HG03460 (cell line): ENCODE measurements around the gene UBE2I.
"Not testable (repeated sequence)": the region's sequence is repeated elsewhere in the genome, so short reads cannot be mapped to it uniquely, and the experiment has no call there.

Experiments
- ATAC-seq: cut with Tn5 transposase; IDR thresholded peaks from one replicate; pipeline ENCODE4 v1.9.1; 2021; ENCODE audit not compliant: unreplicated experiment

UBE2I gene

DNA sequence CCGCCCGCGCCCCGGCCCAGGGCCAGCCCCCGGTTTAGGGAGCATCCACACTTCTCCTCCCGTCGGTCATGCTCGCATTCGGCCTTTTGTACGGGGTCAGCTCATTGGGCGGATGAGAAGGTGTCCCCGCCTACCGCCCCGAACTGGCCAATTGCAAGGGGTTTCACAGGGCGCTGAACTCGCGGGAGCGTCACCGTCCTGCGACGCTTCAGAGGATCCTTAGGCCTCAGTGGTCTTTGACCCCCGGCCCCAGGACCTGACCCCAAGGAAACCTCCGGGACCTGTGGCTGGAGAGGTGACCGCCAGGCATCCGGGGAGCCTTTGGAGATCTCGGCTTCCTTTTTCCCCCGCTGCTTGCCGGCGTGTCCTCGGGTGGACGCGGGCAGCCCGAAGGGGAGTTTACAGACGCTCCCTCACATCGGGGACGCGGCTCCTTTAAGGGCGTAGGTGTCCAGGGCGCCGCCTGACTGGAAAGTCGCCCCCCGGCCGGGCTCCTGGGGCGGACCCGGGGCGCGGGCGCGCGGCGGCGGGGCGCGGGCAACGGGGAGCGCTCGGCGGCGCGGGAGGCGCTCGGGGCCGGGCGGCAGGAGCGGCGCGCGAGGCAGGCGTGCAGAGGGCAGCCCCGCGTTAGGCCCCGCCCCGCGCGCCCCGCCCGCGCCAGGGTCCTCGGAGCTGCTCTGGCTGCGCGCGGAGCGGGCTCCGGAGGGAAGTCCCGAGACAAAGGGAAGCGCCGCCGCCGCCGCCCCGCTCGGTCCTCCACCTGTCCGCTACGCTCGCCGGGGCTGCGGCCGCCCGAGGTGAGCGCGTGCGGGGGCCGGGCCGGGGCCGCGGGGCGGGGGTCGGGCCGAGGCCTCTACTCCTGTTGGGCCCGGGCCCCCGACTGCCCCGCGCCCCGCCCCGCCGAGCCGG lies at the start of gene UBE2I:
UBE2I (plus strand) TSS at position 660 of the 909 bp plus-strand sequence. CDS start 4,395 bp downstream, outside the sequence.
- ATAC-seq = peak; percentile 55

DNA sequence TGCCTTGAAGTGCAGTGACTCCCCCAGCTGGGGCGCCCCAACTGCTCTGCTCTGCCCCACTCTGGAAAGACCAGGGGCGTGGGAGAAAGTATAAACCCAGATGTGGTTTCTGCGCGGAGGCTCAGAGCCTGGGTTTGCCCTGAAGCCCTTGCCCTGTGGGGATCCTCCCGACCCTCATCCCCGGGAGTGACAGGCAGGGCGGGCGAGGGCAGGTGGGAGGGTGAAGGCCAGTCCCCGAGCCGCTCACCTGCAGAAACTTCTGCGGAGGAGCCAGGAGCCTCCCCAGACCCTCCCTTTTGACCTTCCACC lies 49.7 kb upstream of the UBE2I start:
- ATAC-seq = no peak

DNA sequence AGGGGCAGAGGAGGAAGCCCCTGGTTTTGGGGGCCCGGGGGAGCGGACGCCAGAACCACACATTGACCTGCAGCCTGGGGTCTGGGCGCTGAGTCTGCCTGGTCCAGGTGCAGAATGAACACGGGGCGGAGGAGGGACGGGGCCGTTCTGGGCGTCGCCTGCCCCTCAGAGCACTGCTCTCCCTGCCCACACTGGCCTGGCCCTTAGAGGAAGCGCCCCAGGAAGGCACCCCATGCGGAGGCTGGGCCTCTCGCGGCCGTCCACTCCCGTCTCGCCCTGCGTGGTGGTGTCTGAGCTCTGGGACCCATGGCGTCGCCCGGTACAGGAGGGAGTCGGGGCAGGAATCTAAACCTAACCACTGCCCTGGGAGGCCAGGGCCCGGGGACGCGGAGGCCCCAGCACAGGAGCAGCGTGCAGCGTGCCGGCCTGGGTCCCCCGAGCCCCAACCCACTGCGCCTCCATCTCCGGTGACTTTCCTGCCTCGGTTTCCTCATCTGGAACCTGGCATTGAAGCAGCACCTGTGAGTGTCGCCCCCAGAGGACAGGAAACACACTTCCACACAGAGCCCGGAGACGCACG lies 49.2 kb upstream of the UBE2I start:
- no peak for ATAC-seq

DNA sequence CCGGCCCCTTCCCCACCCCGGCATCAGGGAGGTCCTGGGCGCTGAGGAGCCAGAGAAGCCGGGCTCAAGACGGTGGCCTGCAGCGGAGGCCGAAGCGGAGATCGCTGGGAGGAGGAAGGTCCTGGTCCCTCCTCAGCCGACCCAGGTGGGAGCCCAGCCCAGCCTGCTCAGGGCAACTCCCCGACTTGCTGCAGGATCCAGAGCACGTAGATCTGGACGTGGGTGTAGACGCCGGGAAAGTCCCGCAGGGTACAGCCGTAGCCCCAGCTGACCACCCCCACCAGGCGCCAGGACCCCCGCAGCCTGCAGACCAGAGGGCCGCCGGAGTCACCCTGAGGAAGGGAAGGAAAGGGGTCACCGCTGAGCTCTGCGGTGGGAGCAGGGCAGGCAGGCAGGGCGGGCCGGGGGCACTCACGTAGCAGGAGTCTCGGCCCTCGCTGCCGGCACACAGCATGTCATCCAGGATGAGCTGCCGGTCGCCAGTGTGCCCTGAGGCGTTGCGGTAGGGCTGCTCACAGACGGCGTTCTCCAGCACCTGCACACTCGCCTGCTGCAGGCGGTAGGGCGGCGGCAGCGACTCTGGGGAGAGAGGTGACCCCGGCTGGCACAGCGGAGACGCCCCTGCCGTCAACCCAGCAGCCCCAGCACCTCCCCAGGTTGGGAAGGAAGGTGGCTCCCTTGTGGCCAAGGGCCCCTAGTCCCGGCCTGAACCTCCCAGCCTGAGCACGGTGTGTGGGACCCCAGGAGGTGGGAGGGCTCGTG lies 48.1 kb upstream of the UBE2I start:
- no peak for ATAC-seq

DNA sequence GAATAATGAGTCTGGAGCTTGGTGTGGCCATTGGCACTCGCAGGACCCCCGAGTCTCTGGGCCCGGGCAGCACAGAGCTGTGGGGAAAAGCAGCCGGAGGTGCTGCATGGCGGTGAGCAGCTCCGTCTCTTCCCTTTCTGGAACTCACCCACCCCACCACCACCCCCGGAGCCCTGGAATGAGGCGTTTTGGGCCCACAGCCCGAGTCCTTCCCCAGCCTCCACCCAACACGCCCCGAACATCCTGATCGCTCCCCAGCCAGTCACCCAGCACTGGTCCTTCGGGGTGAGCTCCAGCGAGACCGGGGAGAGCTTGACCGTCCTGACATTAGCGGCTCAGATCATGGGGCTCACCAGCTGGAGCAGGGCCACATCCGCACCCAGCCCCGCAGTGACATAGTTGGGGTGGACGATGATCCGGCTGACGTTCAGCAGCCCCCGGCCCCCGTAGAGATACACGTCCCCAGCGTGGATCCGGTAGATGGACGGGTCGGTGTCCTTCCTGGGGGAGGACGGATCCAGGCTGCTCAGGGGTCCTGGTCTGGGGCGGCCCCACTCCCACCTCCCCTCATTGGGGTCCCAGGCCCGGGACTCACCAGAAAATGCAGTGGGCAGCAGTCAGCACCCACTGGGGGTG lies 47.1 kb upstream of the UBE2I start:
- ATAC-seq = no peak

DNA sequence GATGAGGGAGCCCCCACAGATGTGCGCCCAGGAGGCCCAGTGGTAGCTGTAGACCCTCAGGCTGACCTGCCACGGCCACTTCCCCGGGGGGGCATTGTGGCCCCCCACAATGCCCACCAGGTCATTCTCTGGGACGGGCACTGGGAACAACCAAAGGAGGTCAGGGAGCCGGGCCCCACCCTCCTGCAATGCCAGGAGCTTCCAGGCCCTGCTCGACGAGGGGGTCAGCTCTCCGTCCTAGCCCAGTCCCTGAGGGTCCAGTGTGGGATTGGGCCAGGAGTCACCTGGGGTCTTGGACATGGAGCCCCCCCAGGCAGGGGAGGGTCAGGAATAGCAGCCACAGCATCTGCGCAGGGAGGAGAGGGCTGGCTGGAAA lies 46.6 kb upstream of the UBE2I start:
- ATAC-seq = no peak

DNA sequence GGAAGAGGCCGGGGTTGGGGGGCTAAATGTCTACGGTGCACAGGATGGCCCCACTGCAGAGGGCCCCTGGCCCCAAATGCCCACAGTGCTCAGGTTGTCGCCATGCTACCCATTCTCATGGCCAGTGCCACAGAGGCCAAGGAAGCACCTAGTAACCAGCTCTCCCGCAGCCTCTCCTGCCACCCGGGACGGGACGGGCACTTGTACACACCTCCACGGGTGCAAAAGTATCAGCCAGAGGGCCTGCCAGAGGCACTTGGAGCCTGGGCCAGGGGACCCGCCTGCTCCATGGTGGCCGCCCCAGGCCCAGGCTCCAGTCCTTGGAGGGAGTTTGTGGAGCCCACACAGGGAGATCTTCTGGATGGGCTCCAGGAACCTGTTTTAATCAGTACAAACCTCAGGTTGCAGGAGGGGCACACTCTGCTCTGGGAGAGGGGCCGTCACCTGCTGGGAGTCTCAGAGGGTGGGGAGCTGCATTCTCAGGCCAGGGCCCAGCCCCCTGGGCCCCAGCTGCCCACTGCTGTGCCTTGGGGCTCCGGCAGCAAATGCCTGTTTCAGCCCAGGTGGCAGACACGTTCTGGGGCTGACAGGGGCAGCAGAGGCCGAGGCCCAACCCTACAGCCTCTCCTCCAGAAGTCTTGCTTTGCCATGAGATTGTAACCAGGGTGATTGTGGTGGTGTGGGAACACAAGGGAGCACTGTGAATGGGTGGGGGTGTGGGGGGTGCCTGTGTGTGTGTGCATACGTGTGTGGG lies 45.7 kb upstream of the UBE2I start:
- ATAC-seq = no peak

DNA sequence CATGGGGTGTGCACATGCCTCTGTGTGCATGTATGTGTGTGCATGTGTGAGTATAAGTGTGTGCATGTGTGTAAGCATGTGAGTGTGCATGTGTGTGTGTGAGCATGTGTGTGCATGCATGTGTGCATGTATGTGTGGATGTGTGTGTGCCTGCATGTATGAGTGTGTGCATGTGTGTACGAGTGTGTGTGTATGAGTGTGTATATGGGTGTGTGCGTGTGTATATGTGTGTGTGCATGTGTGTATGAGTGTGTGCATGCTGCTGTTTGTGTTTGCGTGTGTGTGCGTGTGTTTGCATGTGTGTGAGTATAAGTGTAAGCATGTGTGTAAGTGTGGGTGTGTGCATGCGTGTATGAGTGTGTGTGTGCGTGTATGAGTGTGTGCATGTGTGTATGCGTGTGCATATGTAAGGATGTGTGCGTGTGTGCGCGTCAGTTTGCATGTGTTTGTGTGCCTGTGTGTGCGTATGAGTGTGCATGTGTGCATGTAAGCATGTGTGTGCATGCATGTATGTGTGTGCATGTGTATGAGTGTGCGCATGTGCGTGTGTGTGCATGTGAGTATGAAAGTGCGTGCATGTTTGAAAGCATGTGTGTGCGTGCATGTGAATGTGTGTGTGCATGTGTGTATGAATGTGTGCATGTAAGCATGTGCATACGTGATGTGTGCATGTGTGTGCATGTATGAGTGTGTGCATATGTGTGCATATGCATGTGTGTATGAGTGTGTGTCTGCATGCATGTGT lies 44.9 kb upstream of the UBE2I start:
- ATAC-seq = no peak

DNA sequence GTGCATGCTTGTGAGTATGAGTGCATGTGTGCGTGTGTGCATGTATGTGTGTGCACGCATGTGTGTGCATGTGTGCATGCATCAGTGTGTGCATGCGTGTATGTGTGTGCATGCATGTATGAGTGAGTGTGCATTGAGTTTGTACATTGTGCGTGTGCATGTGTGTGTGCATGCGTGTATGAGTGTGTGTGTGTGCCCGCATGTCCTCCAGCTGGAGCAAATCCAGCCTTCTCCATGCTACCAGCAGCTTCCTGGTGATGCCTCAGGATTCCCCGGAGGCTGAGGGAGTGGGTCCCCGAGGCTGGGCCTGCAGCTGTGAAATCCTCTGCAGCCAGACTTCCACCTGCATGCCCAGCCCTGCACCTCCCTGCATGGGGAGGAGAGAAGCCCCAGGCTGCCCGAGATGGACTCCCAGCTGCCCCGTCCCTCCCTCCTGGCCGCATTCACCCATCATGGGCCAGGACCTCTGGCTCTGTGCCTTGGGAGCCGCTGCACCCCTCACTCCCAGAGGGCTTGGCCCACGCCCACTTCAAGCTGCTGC lies 44.3 kb upstream of the UBE2I start:
- no peak for ATAC-seq

DNA sequence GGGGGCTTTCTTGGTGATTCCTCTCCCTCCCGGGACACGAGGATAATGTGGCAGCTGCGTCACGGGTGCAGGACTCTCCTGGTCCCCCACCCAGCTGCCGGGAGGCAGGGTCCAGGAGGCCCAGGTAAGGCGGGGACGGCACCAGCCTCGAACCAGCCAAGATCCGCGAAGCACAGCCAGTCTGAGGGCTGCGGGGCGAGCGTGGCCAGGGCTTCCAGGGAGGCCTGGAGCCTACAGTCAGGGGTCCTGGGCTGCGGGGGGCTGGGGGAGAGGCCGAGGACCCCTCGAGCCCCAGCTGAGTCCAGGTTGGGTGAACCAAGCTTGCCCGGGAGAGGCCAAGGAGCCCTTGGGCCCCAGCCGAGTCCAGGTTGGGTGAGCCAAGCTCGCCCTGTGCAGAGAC lies 43.6 kb upstream of the UBE2I start:
- no peak for ATAC-seq

DNA sequence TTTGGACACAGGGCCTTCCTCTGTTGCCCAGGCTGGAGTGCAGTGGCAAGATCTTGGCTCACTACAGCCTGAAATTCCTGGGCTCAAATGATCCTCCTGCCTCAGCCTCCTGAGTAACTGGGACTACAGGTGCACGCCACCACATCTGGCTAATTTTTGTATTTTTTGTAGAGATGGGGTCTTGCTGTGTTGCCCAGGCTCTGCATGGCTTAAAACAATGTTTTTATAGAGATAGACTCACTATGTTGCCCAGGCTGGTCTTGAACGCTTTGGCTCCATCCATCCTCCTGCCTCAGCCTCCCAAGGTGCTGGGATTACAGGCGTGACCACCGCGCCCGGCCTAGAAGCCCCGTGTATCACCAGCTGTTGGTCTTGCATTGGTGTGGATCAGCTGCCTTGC lies 40.0 kb upstream of the UBE2I start:
- ATAC-seq = not testable (repeated sequence)

DNA sequence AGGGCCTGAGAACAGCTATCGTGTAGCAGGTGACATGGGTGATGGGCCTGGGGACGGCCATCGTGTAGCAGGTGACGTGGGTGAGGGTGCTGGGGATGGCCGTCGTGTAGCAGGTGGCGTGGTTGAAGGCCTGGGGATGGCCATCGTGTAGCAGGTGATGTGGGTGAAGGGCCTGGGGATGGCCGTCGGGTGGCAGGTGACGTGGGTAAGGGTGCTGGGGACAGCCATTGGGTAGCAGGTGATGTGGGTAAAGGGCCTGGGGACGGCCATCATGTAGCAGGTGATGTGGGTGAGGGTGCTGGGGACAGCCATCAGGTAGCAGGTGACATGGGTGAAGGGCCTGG lies 38.1 kb upstream of the UBE2I start:
- ATAC-seq = no peak

DNA sequence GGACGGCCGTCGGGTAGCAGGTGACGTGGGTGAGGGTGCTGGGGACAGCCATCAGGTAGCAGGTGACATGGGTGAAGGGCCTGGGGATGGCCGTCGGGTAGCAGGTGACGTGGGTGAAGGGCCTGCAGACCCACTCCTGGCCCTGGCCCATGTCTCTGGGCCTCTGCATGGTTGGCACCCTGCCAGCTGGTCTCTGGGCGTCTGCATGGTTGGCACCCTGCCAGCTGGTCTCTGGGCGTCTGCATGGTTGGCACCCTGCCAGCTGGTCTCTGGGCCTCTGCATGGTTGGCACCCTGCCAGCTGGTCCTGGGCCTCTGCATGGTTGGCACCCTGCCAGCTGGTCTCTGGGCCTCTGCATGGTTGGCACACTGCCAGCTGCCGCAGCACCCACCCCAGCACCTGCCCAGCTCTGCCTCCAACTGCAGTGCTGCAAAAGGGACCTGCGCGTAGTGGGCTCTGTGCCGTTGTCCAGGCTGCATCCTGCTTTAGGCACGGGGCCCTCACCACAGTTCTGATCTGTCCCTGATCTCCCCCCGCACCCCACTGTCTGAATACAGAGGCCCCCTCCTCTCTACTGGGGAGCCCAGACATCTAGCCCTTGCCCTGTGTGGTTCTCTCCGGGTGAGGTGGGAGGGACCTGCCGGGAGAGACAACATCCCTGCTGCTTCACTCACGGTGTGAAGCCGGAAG lies 37.6 kb upstream of the UBE2I start:
- ATAC-seq = not testable (repeated sequence)

DNA sequence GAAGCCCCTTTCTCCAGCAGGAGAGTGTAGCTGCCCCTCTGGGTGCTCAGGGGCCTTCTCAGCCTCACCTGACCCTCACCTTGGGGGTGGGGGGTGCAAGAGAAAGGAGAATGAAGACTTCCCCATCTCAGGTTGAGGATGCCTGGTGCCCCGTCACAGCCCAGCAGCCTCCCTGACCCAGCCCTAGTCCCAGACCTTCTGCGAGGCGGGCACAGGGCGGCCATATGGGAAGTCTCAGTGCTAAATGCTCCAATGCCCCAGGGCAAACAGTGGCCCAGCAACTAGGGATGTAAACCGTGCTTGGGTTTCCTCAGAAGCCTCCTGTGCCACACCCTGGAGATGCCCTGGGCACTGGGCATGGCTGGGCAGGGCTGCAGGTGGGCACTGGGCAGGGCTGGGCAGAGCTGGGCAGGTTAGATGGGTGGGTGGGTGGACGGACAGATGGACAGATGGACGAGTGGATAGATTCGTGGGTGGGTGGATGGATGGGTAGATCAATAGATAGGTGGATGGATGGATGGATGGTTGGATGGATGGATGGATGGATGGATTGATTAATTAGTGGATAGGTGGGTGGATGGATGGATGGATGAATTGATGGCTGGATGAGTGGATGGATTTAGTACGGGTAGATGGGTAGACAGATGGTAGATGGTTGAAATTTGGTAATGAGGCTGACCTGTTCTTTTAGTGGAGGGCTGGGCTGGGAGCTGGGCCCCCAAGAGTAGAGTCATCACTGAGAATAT lies 36.8 kb upstream of the UBE2I start:
- no peak for ATAC-seq

DNA sequence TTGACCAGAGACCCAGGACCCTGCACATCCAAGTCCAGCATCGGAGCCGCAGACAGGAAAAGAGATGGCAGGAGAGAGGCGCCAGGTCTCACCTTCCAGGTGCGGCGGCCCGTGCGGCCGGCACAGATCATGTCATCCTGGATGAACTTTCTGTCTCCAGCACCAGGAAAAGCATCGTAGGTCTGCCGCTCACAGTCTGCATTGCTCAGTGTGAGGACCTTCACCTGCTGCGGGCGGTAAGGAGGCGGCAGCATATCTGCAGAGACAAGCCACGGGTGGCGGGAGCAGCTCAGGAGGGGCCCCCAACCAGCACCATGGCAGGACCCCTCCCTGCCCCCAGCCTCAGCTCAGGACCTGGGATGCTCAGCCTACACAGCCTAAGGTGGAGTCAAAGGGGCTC lies 35.6 kb upstream of the UBE2I start:
- ATAC-seq = no peak

DNA sequence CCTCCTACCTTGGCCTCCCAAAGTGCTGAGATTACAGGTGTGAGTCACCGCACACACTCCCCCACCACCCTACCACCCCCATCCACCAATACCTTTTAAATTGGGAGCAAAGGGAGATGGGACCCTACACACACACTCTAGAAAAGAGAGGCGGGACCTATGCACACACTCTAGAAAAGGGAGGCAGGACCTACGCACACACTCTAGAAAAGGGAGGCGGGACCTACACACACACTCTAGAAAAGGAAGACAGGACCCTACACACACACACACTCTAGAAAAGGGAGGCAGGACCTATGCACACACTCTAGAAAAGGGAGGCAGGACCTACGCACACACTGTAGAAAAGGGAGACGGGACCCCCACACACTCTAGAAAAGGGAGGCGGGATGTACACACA lies 34.7 kb upstream of the UBE2I start:
- ATAC-seq = no peak

DNA sequence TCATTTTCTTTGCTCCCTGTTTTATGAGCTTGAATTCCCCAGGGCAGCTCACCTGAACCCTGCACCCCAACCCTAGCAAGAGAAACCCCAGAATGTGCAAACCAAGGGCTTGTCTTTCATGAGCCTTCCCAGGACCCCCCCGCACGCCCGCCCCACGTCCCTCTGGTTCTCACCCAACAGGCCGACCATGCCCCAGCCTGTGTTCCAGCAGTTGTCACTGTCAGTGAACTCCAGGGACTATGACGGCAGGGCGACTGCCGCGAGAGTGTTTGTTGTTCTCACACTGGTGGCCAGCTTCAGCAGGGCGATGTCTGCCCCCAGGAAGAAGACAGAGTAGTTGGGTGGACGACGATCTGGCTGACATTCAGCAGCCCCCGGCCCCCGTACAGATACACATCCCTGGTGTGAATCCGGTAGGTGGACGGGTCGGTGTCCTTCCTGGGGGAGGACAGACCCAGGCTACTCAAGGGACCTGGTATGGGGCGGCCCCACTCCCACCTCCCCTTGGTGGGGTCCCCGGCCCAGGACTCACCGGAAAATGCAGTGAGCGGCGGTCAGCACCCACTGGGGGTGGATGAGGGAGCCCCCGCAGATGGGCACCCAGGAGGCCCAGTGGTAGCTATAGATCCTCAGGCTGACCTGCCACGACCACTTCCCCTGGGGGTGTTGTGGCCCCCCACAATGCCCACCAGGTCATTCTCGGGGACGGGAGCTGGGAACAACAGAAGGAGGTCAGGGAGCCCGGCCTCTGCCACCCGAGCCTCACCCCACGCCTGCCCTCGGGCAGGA lies 33.5 kb upstream of the UBE2I start:
- ATAC-seq = no peak

DNA sequence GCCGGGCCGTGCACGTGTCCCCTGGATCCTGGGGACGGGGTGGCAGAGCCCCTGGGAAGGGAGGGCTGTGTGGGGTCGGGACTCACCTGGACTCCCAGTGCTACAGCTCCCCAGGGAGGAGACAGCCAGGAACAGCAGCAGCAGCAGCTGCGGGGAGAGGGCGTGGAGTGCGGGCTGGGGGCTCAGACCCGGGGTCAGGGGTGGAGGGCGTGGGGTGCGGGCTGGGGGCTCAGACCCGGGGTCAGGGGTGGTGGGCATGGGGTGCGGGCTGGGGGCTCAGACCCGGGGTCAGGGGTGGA lies 32.9 kb upstream of the UBE2I start:
- no peak for ATAC-seq
